ENCODE measurements around the gene UNC119B.
A peak's percentile ranks its signal among the peaks of the same experiment; 100 is the strongest.

UNC119B gene

GRCh38 chr12:120688527-120689071 is 21.7 kb upstream of the UNC119B start:
- no peak for DNase-seq

DNA sequence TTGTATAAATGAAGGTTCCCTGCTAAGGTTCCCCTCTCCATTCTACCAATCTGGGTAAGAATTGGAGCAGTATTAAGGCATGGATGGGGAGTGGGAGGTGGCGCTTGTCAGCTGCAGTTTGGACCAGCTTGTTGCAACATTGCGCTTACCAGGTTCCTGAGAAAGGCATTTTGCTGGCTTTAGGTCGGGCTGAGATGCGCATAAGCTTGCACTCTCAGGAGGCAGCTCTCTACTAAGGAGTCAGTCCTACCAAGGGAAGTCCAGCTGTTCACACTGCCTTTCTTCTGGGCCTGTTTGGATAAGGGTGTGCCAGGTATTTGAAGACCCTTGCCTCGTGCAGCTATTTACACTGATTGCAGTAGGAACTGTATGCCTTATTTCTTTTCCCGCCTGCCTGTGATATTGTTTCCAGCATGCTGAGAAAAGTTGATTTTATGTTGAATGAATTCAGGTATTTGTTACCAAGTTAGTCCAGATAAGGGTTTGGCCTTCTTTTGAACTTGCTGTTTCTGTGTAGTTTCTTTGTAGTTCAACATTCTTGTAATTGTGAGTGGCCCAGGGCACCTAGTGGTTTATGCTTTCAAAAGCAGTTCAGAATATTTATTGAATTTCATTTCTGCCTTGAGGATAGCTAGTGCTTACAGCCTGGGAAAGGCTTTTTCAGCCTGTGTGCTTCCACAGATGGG is 20.7 kb upstream of the UNC119B start:
- no peak for DNase-seq

DNA sequence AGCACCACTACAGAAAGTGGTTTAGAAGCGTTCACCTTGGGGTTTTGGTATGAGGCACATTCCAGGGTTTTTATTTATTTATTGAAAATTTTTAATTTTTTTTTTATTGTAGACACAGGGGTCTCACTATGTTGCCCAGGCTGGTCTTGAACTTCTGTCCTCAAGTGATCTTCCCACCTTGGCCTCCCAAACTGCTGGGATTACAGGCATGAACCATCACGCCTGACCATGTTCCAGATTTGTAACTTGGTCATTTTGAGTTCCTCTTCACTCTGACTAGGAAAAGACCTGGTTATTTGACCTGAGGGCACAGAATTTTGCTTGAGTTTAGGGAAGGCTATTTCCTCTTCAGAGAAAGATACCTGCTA is 20.2 kb upstream of the UNC119B start:
- no peak for DNase-seq

GRCh38 chr12:120690978-120691377 is 19.3 kb upstream of the UNC119B start:
- DNase-seq, result no peak

DNA sequence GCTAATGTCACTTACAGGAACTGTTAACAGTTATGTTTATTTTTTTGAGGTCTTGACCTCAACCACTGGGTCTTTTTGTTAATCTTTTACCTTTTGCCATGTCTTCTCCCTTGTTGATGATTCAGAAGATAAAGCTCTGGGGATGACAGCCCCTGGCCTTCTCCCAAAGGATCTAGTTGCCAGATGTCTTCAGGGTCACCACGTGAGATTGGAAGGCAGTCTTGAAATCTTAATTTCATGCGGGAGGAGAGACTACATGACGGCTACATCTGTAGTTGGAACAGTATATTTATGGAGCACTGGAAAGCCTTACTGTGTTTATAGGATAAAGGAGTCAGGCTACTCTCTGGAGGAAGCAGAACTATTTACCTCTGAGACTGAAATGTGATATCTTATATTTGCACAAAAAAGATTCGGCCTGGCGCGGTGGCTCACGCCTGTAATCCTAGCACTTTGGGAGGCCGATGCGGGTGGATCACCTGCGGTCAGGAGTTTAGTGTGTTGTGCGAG is 17.7 kb upstream of the UNC119B start:
- DNase-seq, result no peak

- no peak for DNase-seq
Measured at GRCh38 chr12:120693848-120694247, 16.4 kb upstream of the UNC119B start.

DNA sequence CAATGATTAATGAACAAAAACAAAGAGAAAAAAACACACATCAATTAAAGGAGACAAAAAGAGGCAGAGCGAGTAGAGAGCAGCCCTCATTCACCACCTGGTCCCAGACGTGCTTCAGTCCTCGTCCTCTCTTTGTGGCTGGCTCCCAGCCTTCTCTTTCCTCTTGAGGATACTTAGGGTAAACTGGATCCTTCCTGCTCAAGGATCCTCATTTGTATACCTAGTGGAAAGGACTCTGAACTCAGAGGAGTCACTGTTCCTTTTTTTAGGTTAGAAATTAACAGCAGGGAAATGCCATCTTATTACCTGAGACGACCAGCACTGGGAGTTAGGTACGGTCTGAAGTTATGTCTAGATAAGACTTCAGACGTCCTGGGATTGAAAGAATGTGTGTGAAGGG is 13.6 kb upstream of the UNC119B start:
- DNase-seq, result no peak

- DNase-seq, result no peak
Measured at GRCh38 chr12:120697344-120697743, 12.9 kb upstream of the UNC119B start.

DNA sequence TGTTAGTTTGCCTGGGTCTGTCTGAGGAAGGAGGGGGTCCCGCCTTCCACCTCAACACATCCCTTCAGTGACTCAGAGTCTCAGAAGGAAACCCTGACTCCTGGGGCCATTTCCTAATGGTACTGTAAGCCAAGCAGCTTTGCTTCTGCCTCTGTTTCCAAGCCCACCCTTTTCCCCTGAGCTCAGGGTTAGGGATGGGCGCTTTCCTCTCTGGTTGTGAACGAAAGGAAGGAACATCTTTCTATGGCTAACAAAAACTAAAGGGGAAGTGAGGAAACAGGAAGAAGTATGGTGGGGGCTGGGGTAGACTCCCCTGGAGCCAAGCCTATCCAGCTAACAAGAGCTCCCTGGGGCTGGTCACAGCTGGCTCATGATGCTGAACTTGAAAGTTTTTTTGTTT is 11.6 kb upstream of the UNC119B start:
- DNase-seq, result no peak

DNA sequence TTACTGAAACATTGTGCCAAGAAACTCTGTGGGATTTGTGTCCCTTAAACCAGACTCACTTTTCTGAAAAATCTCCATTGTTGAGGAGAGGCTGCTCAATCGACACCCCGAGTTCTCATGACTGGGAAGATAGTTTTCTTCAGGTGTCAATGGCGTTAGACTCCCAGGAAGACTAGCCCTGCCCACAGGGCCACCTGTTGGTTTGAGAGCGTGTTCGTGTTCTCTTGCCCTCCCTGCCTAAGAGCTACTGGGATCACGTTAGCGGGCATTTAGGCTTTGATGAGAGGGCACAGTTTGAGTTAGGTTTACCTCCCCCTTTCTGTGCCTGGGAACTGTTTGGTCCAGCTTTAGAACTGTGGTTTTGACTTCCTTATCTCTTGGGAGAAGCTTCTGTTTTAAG is 10.7 kb upstream of the UNC119B start:
- DNase-seq, result no peak

DNA sequence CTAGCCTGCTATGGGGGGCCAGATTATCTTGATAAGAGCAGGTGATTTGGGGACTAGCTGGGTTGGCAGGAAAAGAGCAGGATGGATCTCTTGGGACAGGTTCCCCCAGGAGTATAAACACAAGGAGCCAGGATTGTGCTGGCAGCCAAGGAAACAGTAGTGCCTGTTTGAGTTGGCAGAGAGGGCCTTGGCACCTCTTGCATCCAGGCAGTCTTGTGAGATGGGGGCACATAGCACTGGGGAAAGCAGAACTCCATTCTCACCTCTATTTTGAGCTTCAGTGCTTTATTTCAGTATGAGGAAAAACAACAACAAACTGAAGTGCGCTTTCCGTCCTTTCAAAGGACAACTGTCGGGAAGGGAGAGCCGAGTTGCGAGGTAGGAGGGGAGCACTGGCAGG is 9.4 kb upstream of the UNC119B start:
- no peak for DNase-seq

DNA sequence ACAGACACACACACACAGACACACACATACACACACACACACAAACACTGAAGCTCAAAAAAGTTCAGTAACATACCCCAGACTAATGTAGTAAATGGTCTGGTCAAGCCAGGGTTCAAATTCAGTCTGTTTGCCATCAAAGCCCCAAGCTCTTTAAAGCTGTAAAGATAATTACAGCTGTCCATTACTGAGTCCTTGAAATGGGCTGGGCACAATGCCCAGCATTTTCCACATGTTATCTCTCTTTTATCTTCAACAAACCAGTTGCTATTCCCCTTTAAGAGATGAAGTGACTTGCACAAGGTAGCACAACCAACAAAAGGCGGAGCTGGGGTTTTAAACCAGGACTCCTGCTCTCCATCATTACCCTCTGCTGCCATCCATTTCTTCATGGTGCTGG is 7.6 kb upstream of the UNC119B start:
- peak; percentile 23 for DNase-seq

DNA sequence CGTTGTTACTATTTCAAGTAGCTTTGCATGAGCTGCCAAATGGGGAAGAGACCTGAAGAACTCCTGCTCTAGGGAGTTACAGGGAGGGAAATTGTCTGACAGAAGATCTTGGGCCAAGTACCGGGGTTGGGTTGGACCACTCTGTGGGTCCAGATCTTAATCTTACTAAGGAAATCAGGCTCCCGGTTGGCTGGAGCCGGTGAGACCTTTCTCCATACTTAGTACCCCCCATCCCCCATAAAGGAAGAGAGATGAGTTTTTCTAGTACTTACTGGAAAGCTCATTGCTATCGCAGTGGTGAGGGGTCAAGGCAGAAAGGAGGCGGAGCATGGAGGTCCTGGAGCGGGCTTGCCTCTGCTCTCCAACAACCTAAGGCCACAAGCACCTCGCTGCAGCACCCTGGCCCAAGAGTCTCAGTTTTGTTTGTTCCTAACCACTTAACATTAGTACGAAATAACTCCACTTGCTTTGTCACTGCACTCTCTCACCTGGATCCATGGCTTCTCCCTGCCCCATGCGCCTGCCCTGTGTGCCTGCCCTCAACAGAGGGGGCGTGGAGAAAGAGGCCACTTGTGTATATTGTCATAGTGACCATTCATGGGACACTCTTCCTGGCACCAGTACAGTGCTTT is 6.8 kb upstream of the UNC119B start:
- DNase-seq, result no peak

DNA sequence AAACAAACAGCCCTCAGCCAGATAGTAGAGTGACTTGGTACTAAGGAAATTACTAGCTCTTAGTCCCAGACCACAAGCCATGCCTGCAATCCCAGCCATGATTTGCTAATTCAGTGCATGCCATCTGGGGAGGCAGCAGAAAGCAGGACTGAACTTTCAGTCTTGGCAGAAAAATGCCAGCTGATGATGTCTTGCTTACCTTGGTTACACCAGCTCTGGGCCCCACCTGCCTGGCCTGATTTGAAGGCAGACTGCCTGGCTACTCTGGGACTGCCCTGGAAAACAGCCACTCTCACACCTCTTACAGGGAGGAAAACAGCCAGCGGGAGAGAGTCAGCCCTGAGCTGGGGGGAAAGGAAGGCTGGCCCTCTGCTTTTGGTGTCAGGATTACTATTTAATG is 4.6 kb upstream of the UNC119B start:
- DNase-seq, result no peak

- DNase-seq, result no peak
Measured at GRCh38 chr12:120706029-120706428, 4.2 kb upstream of the UNC119B start.

DNA sequence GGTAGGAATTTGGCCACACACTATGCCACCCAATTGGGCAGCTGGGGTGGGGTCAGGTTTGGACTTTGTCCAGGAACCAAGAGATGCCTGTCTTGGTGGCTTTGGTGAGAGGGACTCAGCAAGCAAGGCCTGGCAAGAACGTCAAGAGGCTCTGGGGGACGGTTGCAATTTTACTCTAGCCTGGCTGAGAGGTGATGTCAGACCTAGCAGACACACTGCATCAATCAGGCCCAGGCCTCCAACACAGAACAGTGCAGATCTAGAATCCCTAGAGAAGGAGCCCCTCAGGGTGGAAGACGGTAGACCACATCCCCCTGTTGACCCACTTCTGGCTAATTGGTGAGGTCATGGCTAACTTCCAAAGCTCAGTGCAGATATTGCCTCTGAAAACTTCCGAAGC is 1.6 kb upstream of the UNC119B start:
- no peak for DNase-seq

DNA sequence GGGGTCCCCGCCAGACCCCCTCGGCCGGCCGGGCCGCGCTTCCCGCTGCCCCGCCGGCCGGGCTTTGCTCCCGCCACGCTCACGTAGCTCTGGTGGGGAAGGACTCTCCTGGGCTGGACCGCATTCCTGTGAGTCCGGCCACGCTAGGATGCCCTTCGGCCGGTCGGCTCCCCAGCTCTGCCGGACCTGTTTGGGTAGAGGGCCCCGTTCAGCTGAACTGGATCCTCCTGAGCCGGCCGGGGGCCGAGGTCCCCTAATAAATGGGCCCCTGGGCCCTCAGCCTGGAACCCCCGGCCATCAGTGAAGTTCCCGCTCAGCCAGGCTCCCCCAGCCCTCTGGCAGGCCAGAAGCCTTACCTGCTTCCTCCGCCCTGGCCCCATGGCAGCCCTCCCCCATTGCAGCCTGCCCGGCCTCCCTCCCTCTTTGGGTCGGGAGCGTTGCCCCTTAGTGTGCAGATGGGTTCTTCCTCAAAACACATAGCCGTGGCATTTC is 593 bp downstream of the UNC119B start:
- no peak for DNase-seq

GRCh38 chr12:120711411-120711810 is 1.2 kb downstream of the UNC119B start:
- DNase-seq, result no peak

- no peak for DNase-seq
Measured at GRCh38 chr12:120712610-120713009, 2.4 kb downstream of the UNC119B start.

DNA sequence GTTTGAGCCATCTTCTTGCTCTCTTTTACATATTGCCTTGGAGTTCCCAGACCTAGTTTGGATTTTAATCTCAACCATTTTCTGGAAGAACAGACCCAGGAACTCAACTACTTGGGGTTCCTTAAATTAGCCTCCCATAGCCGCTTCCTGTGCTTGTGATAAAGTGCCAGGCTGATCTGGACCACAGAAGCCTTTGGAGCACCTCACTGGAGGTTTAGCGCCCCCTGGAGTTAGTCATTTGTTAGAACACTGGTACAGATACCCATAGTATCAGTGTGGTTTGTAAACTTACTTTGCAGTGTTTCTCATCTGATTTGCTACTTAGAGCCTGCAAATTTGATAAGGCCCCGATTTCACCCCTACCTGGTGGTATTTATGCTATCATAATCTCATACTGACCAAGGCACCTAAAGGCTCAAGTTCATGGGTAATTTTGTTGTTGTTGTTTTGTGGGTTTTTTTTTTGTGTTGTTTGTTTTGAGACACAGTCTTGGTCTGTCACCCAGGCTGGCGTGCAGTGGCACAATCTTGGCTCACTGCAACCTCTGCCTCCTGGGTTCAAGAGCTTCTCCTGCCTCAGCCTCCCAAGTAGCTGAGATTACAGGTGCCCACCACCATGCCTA is 3.7 kb downstream of the UNC119B start:
- DNase-seq, result peak; percentile 68

DNA sequence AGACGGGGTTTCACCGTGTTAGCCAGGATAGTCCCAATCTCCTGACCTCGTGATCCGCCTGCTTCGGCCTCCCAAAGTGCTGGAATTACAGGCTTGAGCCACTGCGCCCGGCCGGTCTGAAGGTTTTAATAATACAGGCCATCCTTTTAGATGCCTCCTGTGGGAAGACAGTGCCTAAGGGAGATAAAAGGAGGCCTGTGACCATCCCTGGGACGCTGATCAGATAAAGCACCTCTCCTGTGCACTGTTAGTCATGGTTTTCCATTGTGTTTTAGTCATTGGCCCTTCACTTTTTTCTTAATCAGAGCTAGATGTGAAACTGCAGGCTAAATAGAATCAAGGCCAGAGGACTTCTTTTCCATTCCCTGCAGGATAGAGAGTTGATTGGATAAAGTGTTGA is 7.8 kb downstream of the UNC119B start:
- DNase-seq, result no peak

- no peak for DNase-seq
Measured at GRCh38 chr12:120719072-120719471, 8.8 kb downstream of the UNC119B start.

- DNase-seq, result no peak
Measured at GRCh38 chr12:120719496-120720233, 9.4 kb downstream of the UNC119B start.
